CD14-positive monocyte (primary cell): ENCODE results near the gene TMEM128. TPM values are rescaled to one million over a fixed set of nuclear protein-coding genes. Genes with fewer than 3 reads are reported as not detected.
A peak's percentile ranks its signal among the peaks of the same experiment; 100 is the strongest.

Source experiments
- DNase-seq, 3 donors: peaks; one replicate each; pipeline ENCODE4 v3.0.0-alpha.2; 2011 to 2022
- H2AFZ ChIP-seq: 2 replicates; pipeline ENCODE4 v1.6.0; 2012; ENCODE audit warnings: mild to moderate bottlenecking, low read depth, low read length, inconsistent platforms; ENCODE audit not compliant: insufficient read depth, poor library complexity, severe bottlenecking
- H3K27ac ChIP-seq, 2 donors: 1 replicate in 1 of 2; 2 replicates in 1 of 2; pipeline ENCODE4 v1.5.1; 2012 to 2013; ENCODE audit warnings: low read length in 2 of 2, control low read depth in 1 of 2, inconsistent platforms in 1 of 2, low read depth in 1 of 2, mild to moderate bottlenecking in 1 of 2
- H3K27me3 ChIP-seq, 2 donors: one replicate each; pipeline versions ENCODE4 v1.6.0 to v1.6.1; 2011 to 2013; ENCODE audit warnings: low read length in 2 of 2; ENCODE audit not compliant: control insufficient read depth in 2 of 2, insufficient read depth in 2 of 2
- H3K36me3 ChIP-seq, 2 donors: replicated peaks in 1 of 2; 1 replicate in 1 of 2; 2 replicates in 1 of 2; pipeline versions ENCODE4 v1.5.1 to v1.6.1; 2012 to 2013; ENCODE audit warnings: low read length in 2 of 2, control low read depth in 1 of 2, inconsistent platforms in 1 of 2, mild to moderate bottlenecking in 1 of 2; ENCODE audit not compliant: insufficient read depth in 2 of 2, control insufficient read depth in 1 of 2
- H3K4me1 ChIP-seq, 2 donors: 1 replicate in 1 of 2; 2 replicates in 1 of 2; pipeline versions ENCODE4 v1.5.1 to v1.6.1; 2012 to 2013; ENCODE audit warnings: low read length in 2 of 2, control low read depth in 1 of 2, inconsistent platforms in 1 of 2, mild to moderate bottlenecking in 1 of 2, moderate library complexity in 1 of 2; ENCODE audit not compliant: insufficient read depth in 2 of 2, control insufficient read depth in 1 of 2
- H3K4me2 ChIP-seq: replicated peaks from 2 replicates; pipeline ENCODE3; 2012; ENCODE audit warnings: low read length, moderate library complexity, mild to moderate bottlenecking; ENCODE audit not compliant: poor library complexity, severe bottlenecking; ENCODE audit errors: extremely low read depth
- H3K4me3 ChIP-seq, 3 experiments: fragments of 200-600 bp in 1 of 3; sonication (generic) in 1 of 3; replicated peaks in 1 of 3; 1 replicate in 2 of 3; 2 replicates in 1 of 3; pipeline ENCODE4 v1.5.1; 2011 to 2013; ENCODE audit warnings: low read length in 3 of 3, mild to moderate bottlenecking in 3 of 3, control low read depth in 2 of 3, low read depth in 2 of 3, inconsistent platforms in 1 of 3, moderate library complexity in 1 of 3
- H3K79me2 ChIP-seq: 2 replicates; pipeline ENCODE4 v1.6.0; 2012; ENCODE audit warnings: mild to moderate bottlenecking, control low read depth, inconsistent platforms, low read length, moderate library complexity; ENCODE audit not compliant: insufficient read depth
- H3K9ac ChIP-seq: 2 replicates; pipeline ENCODE4 v1.6.0; 2017; ENCODE audit warnings: low read length, mild to moderate bottlenecking; ENCODE audit not compliant: insufficient read depth, poor library complexity, severe bottlenecking
- H3K9me3 ChIP-seq, 2 donors: replicated peaks in 1 of 2; 1 replicate in 1 of 2; 2 replicates in 1 of 2; pipeline versions ENCODE4 v1.5.1 to v1.6.1; 2012 to 2013; ENCODE audit warnings: low read length in 2 of 2, control low read depth in 1 of 2; ENCODE audit not compliant: control insufficient read depth in 1 of 2, insufficient read depth in 1 of 2
- H4K20me1 ChIP-seq: 2 replicates; pipeline ENCODE4 v1.6.0; 2012; ENCODE audit warnings: mild to moderate bottlenecking, low read length, control low read depth, moderate library complexity; ENCODE audit not compliant: insufficient read depth
- H3K27ac Mint-ChIP-seq, 7 donors: one replicate each; pipeline ENCODE4 v1.8.0; 2020; ENCODE audit warnings: mild to moderate bottlenecking in 7 of 7, mixed read lengths in 7 of 7, moderate library complexity in 6 of 7, inconsistent platforms in 2 of 7
- H3K27me3 Mint-ChIP-seq, 3 donors: one replicate each; pipeline ENCODE4 v1.8.0; 2021 to 2022; ENCODE audit warnings: low read depth in 3 of 3, mild to moderate bottlenecking in 3 of 3, mixed read lengths in 3 of 3, moderate library complexity in 3 of 3, inconsistent platforms in 1 of 3
- H3K36me3 Mint-ChIP-seq, 2 donors: one replicate each; pipeline ENCODE4 v1.8.0; 2020; ENCODE audit warnings: mixed read lengths in 2 of 2, inconsistent platforms in 1 of 2, mild to moderate bottlenecking in 1 of 2
- H3K4me1 Mint-ChIP-seq: one replicate; pipeline ENCODE4 v1.8.0; 2020; ENCODE audit warnings: mild to moderate bottlenecking, mixed read lengths
- H3K4me3 Mint-ChIP-seq, 2 donors: one replicate each; pipeline ENCODE4 v1.8.0; 2020; ENCODE audit warnings: mild to moderate bottlenecking in 2 of 2, mixed read lengths in 2 of 2, moderate library complexity in 1 of 2
- H3K9me3 Mint-ChIP-seq, 7 donors: one replicate each; pipeline ENCODE4 v1.8.0; 2020 to 2022; ENCODE audit warnings: mixed read lengths in 7 of 7, mild to moderate bottlenecking in 6 of 7, moderate library complexity in 6 of 7, inconsistent platforms in 2 of 7
- CTCF ChIP-seq: fragments of 200-600 bp; IDR thresholded peaks from one replicate; pipeline ENCODE4 v1.8.0; 2022; ENCODE audit warnings: antibody characterized with exemption, mild to moderate bottlenecking
- WGBS: methylation state at CpG from one replicate; pipeline ENCODE4 v1.1.5; 2013; ENCODE audit warnings: missing lambda C conversion rate; ENCODE audit not compliant: insufficient coverage; 5-methylcytosine and 5-hydroxymethylcytosine counted together
- intact Hi-C, 2 donors: fragments of 100-400 bp; cut with micrococcal nuclease; formaldehyde crosslinking; loops; one replicate each; pipeline versions ENCODE4 v1.15.0 to v1.15.1; 2023
- polyA plus RNA-seq, 3 donors: library from polyadenylated mRNA; depleted of rRNA in 1 of 3; unstranded in 2 of 3; stranded (reverse) in 1 of 3; fragments of 300-500 nt in 2 of 3; fragments of >200 nt in 1 of 3; fragmentation: Illumina TruSeq in 2 of 3; gene quantifications; 1 replicate in 2 of 3; 2 replicates in 1 of 3; pipeline ENCODE4 v1.2.3, GENCODE V29; 2012 to 2021

The TMEM128 gene
- polyA plus RNA-seq, 3 donors, result 11.4 to 35.1 (median 29.7) TPM

DNA sequence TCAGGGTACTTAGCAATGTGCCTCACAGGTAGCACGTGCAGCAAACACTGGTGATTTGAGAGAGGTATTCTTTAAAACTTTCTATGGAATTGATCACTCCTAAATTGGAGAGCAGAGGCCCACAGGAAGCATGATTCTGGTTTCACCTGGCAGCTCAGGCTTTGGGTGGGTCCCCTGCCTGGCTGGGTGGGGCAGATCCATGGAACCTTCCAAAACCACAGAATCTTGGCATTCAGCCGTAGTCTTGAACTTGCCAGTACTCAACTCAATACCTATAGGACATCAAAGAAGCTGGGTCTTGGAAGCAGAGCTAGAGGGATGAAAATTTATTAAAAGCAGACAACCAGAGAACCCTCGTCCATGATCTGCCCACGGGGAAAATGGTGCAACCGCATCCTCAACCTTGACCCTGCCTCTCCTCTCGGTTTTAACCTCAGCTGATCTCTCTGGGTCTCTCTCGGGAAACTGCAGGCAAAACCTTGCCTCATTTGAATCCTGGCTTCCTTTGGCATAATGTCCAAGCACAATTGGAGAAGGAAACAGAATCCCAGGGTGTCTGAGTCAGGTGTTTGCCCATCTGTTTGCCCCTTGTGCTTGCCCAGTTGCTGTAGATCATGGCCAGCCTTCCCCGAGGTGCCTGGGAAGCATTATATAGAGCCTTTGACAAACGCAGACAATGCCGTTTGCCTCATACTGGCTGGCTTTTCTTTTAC lies 44.2 kb downstream of the TMEM128 start:
- H3K79me2 ChIP-seq, result no peaks in the 10 kb centered on the region
- no peak for DNase-seq
- intact Hi-C loops, result no loop called here
- 92% methylated on average over 8 of the region's 10 CpGs for WGBS
- no peak for TF ChIP-seq CTCF
- no peak overlapping the region for H3K27ac ChIP-seq
- Mint-ChIP-seq H3K9me3 (peaks cover 0 to 5% (median 2%) of the 10 kb centered on the region in 7 donors), H3K36me3 (no peaks in the 10 kb centered on the region), H3K4me1 (no peaks in the 10 kb centered on the region), H3K27me3 (peaks cover 12 to 24% (median 23%) of the 10 kb centered on the region in 3 donors), H3K4me3 (no peak overlapping the region), H3K27ac (no peak overlapping the region)
- H3K4me3 ChIP-seq, result no peak overlapping the region
- H3K36me3 ChIP-seq, result no peaks in the 10 kb centered on the region
- no peaks in the 10 kb centered on the region for H4K20me1 ChIP-seq
- H3K27me3 ChIP-seq, result peaks cover 6 to 14% of the 10 kb centered on the region in 2 donors
- H3K4me2 ChIP-seq, result no peak overlapping the region
- no peak overlapping the region for H2AFZ ChIP-seq
- H3K9me3 ChIP-seq, result no peaks in the 10 kb centered on the region
- no peaks in the 10 kb centered on the region for H3K4me1 ChIP-seq
- H3K9ac ChIP-seq, result no peak overlapping the region

- peaks cover 0 to 5% (median 2%) of the 10 kb centered on the region in 7 donors for H3K9me3 Mint-ChIP-seq
- Histone ChIP-seq H3K4me3 (no peak overlapping the region), H3K9ac (no peak overlapping the region), H3K79me2 (no peaks in the 10 kb centered on the region), H4K20me1 (no peaks in the 10 kb centered on the region), H2AFZ (no peak overlapping the region), H3K36me3 (no peaks in the 10 kb centered on the region), H3K27ac (no peak overlapping the region), H3K27me3 (peaks cover 6 to 10% of the 10 kb centered on the region in 2 donors), H3K9me3 (no peaks in the 10 kb centered on the region), H3K4me2 (no peak overlapping the region), H3K4me1 (no peaks in the 10 kb centered on the region)
- no peak overlapping the region for H3K4me3 Mint-ChIP-seq
- no peaks in the 10 kb centered on the region for H3K36me3 Mint-ChIP-seq
- peak overlapping the region in 1 of 7 donors; percentile 36 for H3K27ac Mint-ChIP-seq
- no peak for DNase-seq
- peaks cover 12 to 24% (median 20%) of the 10 kb centered on the region in 3 donors for H3K27me3 Mint-ChIP-seq
- H3K4me1 Mint-ChIP-seq, result no peaks in the 10 kb centered on the region
- WGBS, result 86% methylated on average over 2 of the region's 4 CpGs
- intact Hi-C loops, result no loop called here
- TF ChIP-seq CTCF, result no peak
Measured at GRCh38 chr4:4202510-4202909, 45.5 kb downstream of the TMEM128 start.
